22Rv1 (cell line): ENCODE data around the gene ZRANB3.
"Not testable (repeated sequence)": the region's sequence is repeated elsewhere in the genome, so short reads cannot be mapped to it uniquely, and the experiment has no call there.

ENCODE experiments used
- H3K27ac ChIP-seq: fragments of 450-650 bp; 2 replicates; pipeline ENCODE4 v1.5.1; 2017
- CTCF ChIP-seq: fragments of 450-650 bp; IDR thresholded peaks from 2 replicates; pipeline ENCODE4 v1.5.1; 2017; ENCODE audit warnings: mild to moderate bottlenecking
- ZFX ChIP-seq: fragments of 450-650 bp; IDR thresholded peaks from 2 replicates; pipeline ENCODE4 v1.6.1; 2017; ENCODE audit warnings: antibody characterized with exemption, borderline replicate concordance

ZRANB3 gene

GRCh38 chr2:135093670-135094330 lies 437.2 kb downstream of the ZRANB3 start:
- TF ChIP-seq ZFX (no peak), CTCF (no peak)
- peak overlapping the region; percentile 78 for H3K27ac ChIP-seq

- peak overlapping the region; percentile 78 for H3K27ac ChIP-seq
Observed at GRCh38 chr2:135093193-135093592, 437.8 kb downstream of the ZRANB3 start.

GRCh38 chr2:135091681-135092080 lies 439.3 kb downstream of the ZRANB3 start:
- TF ChIP-seq ZFX = no peak
- no peak for TF ChIP-seq CTCF
- H3K27ac ChIP-seq = peak overlapping the region; percentile 78

More at GRCh38 chr2:135093193-135093592, 437.8 kb downstream of the ZRANB3 start:
- TF ChIP-seq CTCF (no peak), ZFX (no peak)

- not testable (repeated sequence) for H3K27ac ChIP-seq
Observed at GRCh38 chr2:135089597-135089996, 441.4 kb downstream of the ZRANB3 start.
